OCI-LY7 (cell line): Measurements from ENCODE around the gene CDH3. TPM values are rescaled to one million over a fixed set of nuclear protein-coding genes. Genes with fewer than 3 reads are reported as not detected.
A peak's percentile ranks its signal among the peaks of the same experiment; 100 is the strongest.

Experiments used
- BruUV-seq: library from RNA; stranded (reverse); fragments of 400-500 nt; replicated peaks from 2 replicates; lab custom pipeline; 2021; lab: Mats Ljungman, UMichigan
- CTCF ChIA-PET: fragments of 300-600 bp; sonication (Branson Sonifier 250); formaldehyde crosslinking; loops from one replicate; lab custom pipeline; 2022; ENCODE audit warnings: antibody characterized with exemption; ENCODE audit not compliant: unreplicated experiment; lab: Charles Lee
- POLR2A ChIA-PET: fragments of 300-600 bp; sonication (Branson Sonifier 250); formaldehyde crosslinking; loops from one replicate; lab custom pipeline; 2022; ENCODE audit warnings: antibody characterized with exemption; lab: Charles Lee
- DNase-seq: peaks from one replicate; pipeline ENCODE4 v3.0.0-alpha.2; 2015; ENCODE audit warnings: low spot score
- H2AFZ ChIP-seq: fragments of 200-600 bp; sonication (generic), shearing (Covaris generic); 2 replicates; pipeline ENCODE4 v1.6.1; 2014; ENCODE audit warnings: mild to moderate bottlenecking, antibody characterized with exemption, low read length, moderate library complexity
- H3K27ac ChIP-seq: fragments of 200-600 bp; sonication (generic); 2 replicates; pipeline ENCODE4 v1.5.1; 2014; ENCODE audit warnings: mixed run types, low read depth, mild to moderate bottlenecking, moderate library complexity, low read length, inconsistent platforms; ENCODE audit not compliant: poor library complexity, severe bottlenecking
- H3K36me3 ChIP-seq: fragments of 200-600 bp; sonication (generic); 2 replicates; pipeline ENCODE4 v1.6.1; 2014; ENCODE audit warnings: mild to moderate bottlenecking, antibody characterized with exemption, low read length, moderate library complexity, mixed read lengths; ENCODE audit not compliant: insufficient read depth
- H3K4me1 ChIP-seq: fragments of 200-600 bp; sonication (generic); 2 replicates; pipeline ENCODE4 v1.5.1; 2014; ENCODE audit warnings: mild to moderate bottlenecking, low read length; ENCODE audit not compliant: insufficient read depth, poor library complexity, severe bottlenecking
- H3K4me2 ChIP-seq: fragments of 200-600 bp; sonication (generic); 2 replicates; pipeline ENCODE4 v1.6.1; 2014; ENCODE audit warnings: mild to moderate bottlenecking, low read length
- H3K4me3 ChIP-seq: fragments of 200-600 bp; sonication (generic); 2 replicates; pipeline ENCODE4 v1.5.1; 2014; ENCODE audit warnings: mild to moderate bottlenecking, low read depth, low read length; ENCODE audit not compliant: poor library complexity, severe bottlenecking
- H3K79me2 ChIP-seq: fragments of 200-600 bp; sonication (generic); 2 replicates; pipeline ENCODE4 v1.6.1; 2016; ENCODE audit warnings: low read depth, mild to moderate bottlenecking, low read length, moderate library complexity, mixed read lengths; ENCODE audit not compliant: insufficient read depth
- H3K9me2 ChIP-seq: fragments of 200-600 bp; sonication (generic); 2 replicates; pipeline ENCODE4 v1.6.1; 2016; ENCODE audit warnings: mild to moderate bottlenecking, low read length, mixed read lengths; ENCODE audit not compliant: insufficient read depth
- H3K9me3 ChIP-seq: fragments of 200-600 bp; sonication (generic); 2 replicates; pipeline ENCODE4 v1.6.1; 2014; ENCODE audit warnings: mild to moderate bottlenecking, mixed run types, low read length, mixed read lengths
- H4K20me1 ChIP-seq: fragments of 200-600 bp; sonication (generic); 2 replicates; pipeline ENCODE4 v1.6.1; 2014; ENCODE audit warnings: mild to moderate bottlenecking, antibody characterized with exemption, low read length, moderate library complexity, mixed read lengths; ENCODE audit not compliant: insufficient read depth
- CTCF ChIP-seq: fragments of 200-600 bp; sonication (generic); conservative IDR thresholded peaks from 2 replicates; pipeline ENCODE4 v1.5.1; 2014; ENCODE audit warnings: mild to moderate bottlenecking, antibody characterized with exemption, low read length, moderate library complexity, mixed read lengths
- EZH2phosphoT487 ChIP-seq: fragments of 200-600 bp; sonication (generic); IDR thresholded peaks from 2 replicates; pipeline ENCODE4 v1.6.1; 2018; ENCODE audit warnings: low read depth, borderline replicate concordance, mild to moderate bottlenecking, mixed run types, antibody characterized with exemption, low read length, moderate library complexity, mixed read lengths
- intact Hi-C: fragments of 100-400 bp; cut with micrococcal nuclease; formaldehyde crosslinking; loops from one replicate; pipeline ENCODE4 v1.10.0; 2022; ENCODE audit not compliant: unreplicated experiment
- total RNA-seq, 2 experiments: library from RNA; depleted of rRNA in 1 of 2; stranded (reverse); fragments of >200 nt in 1 of 2; shearing (Covaris generic) in 1 of 2; gene quantifications; 2 replicates each; pipeline ENCODE4 v1.2.3, GENCODE V29; 2014 to 2022

Gene CDH3
- total RNA-seq, 2 experiments from 2014 or later: 0.06 to 0.46 TPM

- no peaks in the 10 kb centered on the region for H3K9me2 ChIP-seq
- no peak for DNase-seq
- H3K79me2 ChIP-seq: no peaks in the 10 kb centered on the region
- no TSS peak for BruUV-seq
- no peaks in the 10 kb centered on the region for H3K9me3 ChIP-seq
- no peak overlapping the region for H3K4me2 ChIP-seq
- ChIA-PET POLR2A (no interaction called here), CTCF (no interaction called here)
- no peak overlapping the region for H3K27ac ChIP-seq
- H2AFZ ChIP-seq: no peak overlapping the region
- H3K4me3 ChIP-seq: no peak overlapping the region
- no peak for TF ChIP-seq CTCF
- no peak for TF ChIP-seq EZH2phosphoT487
- H3K4me1 ChIP-seq: peaks cover 34% of the 10 kb centered on the region
- intact Hi-C loops: no loop called here
- H3K36me3 ChIP-seq: no peaks in the 10 kb centered on the region
- H4K20me1 ChIP-seq: no peaks in the 10 kb centered on the region
Observed at GRCh38 chr16:68737730-68738629, 92.9 kb downstream of the CDH3 start.

- H3K4me1 ChIP-seq: peaks cover 34% of the 10 kb centered on the region
- ChIA-PET CTCF (no interaction called here), POLR2A (interaction anchor here (0.6 to 0.7 kb wide), 3 partner anchors 33 to 120 kb away, joined by 4 to 5 read pairs (median 4); no protein-coding TSS in a partner anchor)
- no peaks in the 10 kb centered on the region for H3K36me3 ChIP-seq
- no peak overlapping the region for H3K27ac ChIP-seq
- BruUV-seq: no TSS peak
- H3K4me3 ChIP-seq: no peak overlapping the region
- no peaks in the 10 kb centered on the region for H3K9me3 ChIP-seq
- TF ChIP-seq CTCF: no peak
- no peak for TF ChIP-seq EZH2phosphoT487
- peak overlapping the region; percentile 53 for H3K4me2 ChIP-seq
- peak overlapping the region; percentile 87; the same call in 1 of the 2 replicates for H2AFZ ChIP-seq
- DNase-seq: peak; percentile 27
- intact Hi-C loops: no loop called here
- H4K20me1 ChIP-seq: no peaks in the 10 kb centered on the region
- no peaks in the 10 kb centered on the region for H3K79me2 ChIP-seq
- H3K9me2 ChIP-seq: no peaks in the 10 kb centered on the region
Observed at GRCh38 chr16:68739964-68740627, 95.0 kb downstream of the CDH3 start.
